Kidney (tissue), 14 donors: ENCODE results near the gene OR7D2. TPM values are rescaled to one million over a fixed set of nuclear protein-coding genes. Genes with fewer than 3 reads are reported as not detected.

Experiments
- DNase-seq, 5 donors: peaks; one replicate each; pipeline ENCODE4 v3.0.0-alpha.2; 2013 to 2020
- FAIRE-seq: peaks from 2 replicates; lab custom pipeline; 2012; peaks lifted over from hg19 to GRCh38; lab: Jason Lieb, UNC
- H3K27ac ChIP-seq, 2 donors: one replicate each; pipeline ENCODE4 v1.7.0; 2013; ENCODE audit warnings: low read depth in 2 of 2, low read length in 2 of 2, inconsistent platforms in 1 of 2
- H3K27me3 ChIP-seq: one replicate; pipeline ENCODE4 v1.7.1; 2013; ENCODE audit warnings: low read length, inconsistent platforms; ENCODE audit not compliant: control insufficient read depth, insufficient read depth
- H3K36me3 ChIP-seq, 3 donors: one replicate each; pipeline versions ENCODE4 v1.7.0 to v1.7.1; 2013; ENCODE audit warnings: low read length in 3 of 3, control low read depth in 1 of 3, inconsistent platforms in 1 of 3; ENCODE audit not compliant: insufficient read depth in 3 of 3, control insufficient read depth in 2 of 3
- H3K4me1 ChIP-seq, 3 donors: one replicate each; pipeline versions ENCODE4 v1.7.0 to v1.7.1; 2013; ENCODE audit warnings: low read length in 3 of 3, inconsistent platforms in 1 of 3, low read depth in 1 of 3; ENCODE audit not compliant: control insufficient read depth in 2 of 3, insufficient read depth in 2 of 3
- H3K4me3 ChIP-seq, 3 donors: one replicate each; pipeline versions ENCODE4 v1.7.0 to v1.8.1; 2013; ENCODE audit warnings: low read length in 3 of 3, control low read depth in 1 of 3, inconsistent platforms in 1 of 3
- H3K9ac ChIP-seq, 3 donors: one replicate each; pipeline versions ENCODE4 v1.7.0 to v1.7.1; 2013; ENCODE audit warnings: low read length in 3 of 3, control low read depth in 1 of 3, inconsistent platforms in 1 of 3
- H3K9me3 ChIP-seq, 3 donors: one replicate each; pipeline versions ENCODE4 v1.7.0 to v1.7.1; 2013; ENCODE audit warnings: low read length in 3 of 3, control low read depth in 1 of 3, inconsistent platforms in 1 of 3; ENCODE audit not compliant: control insufficient read depth in 2 of 3, insufficient read depth in 1 of 3
- CTCF ChIP-seq: IDR thresholded peaks from 3 replicates; pipeline ENCODE4 v1.5.1; 2012; ENCODE audit warnings: mild to moderate bottlenecking, moderate library complexity, borderline replicate concordance; ENCODE audit not compliant: insufficient read depth; ENCODE audit errors: extremely low read depth
- intact Hi-C: fragments of 100-400 bp; cut with DNase I; formaldehyde crosslinking; loops from one replicate; pipeline ENCODE4 v1.11.1; 2022
- polyA plus RNA-seq: library from polyadenylated mRNA; stranded (reverse); fragments of 350-450 nt; fragmentation: Illumina TruSeq; extraction: RNeasy Lipid Tissue Mini Kit (QIAGEN cat#74804); gene quantifications from one replicate; pipeline ENCODE4 v1.2.3, GENCODE V29; 2014; ENCODE audit warnings: low read depth, low replicate concordance; ENCODE audit not compliant: insufficient read depth
- total RNA-seq: library from RNA; stranded (reverse); fragmentation: NEBNext Ultra II Directional; extraction: Animal tissue kit (Norgen Biotek cat#: 25700); gene quantifications from one replicate; pipeline ENCODE4 v1.2.1, GENCODE V29; 2021
- donor health status: control.
- donor health status: control.
- donor health status: control.
- donor health status: control.
- donor health status: control.
- donor health status: DM: yes; HTN: yes; CAD: no.
- donor health status: Normal renal cell carcinoma (clear cell type).

The OR7D2 gene
- total and polyA plus RNA-seq, 2 donors from 2014 or later, result not detected

- Histone ChIP-seq H3K27me3 (no peaks in the 10 kb centered on the region), H3K4me3 (no peak overlapping the region), H3K27ac (no peak overlapping the region), H3K4me1 (no peaks in the 10 kb centered on the region), H3K36me3 (peaks cover 2 to 11% (median 7%) of the 10 kb centered on the region in 3 donors), H3K9me3 (peaks cover 0 to 6% (median 5%) of the 10 kb centered on the region in 3 donors), H3K9ac (no peak overlapping the region)
- no peak for TF ChIP-seq CTCF
- intact Hi-C loops, result no loop called here
- FAIRE-seq (no peak), DNase-seq (no peak)
Measured at GRCh38 chr19:9151367-9151766, 27.4 kb upstream of the OR7D2 start.

- TF ChIP-seq CTCF, result no peak
- intact Hi-C loops, result no loop called here
- Histone ChIP-seq H3K4me1 (no peaks in the 10 kb centered on the region), H3K27me3 (no peaks in the 10 kb centered on the region), H3K4me3 (no peak overlapping the region), H3K27ac (no peak overlapping the region), H3K9me3 (peaks cover 0 to 18% (median 6%) of the 10 kb centered on the region in 3 donors), H3K36me3 (peaks cover 22 to 46% (median 39%) of the 10 kb centered on the region in 3 donors), H3K9ac (no peak overlapping the region)
- no peak for FAIRE-seq
- DNase-seq, result no peak
Measured at GRCh38 chr19:9155591-9155990, 23.2 kb upstream of the OR7D2 start.

- peaks cover 0 to 19% (median 7%) of the 10 kb centered on the region in 3 donors for H3K9me3 ChIP-seq
- DNase-seq (no peak), FAIRE-seq (no peak)
- no peak for TF ChIP-seq CTCF
- intact Hi-C loops, result no loop called here
- peaks cover 25 to 53% (median 46%) of the 10 kb centered on the region in 3 donors for H3K36me3 ChIP-seq
- H3K4me1 ChIP-seq, result no peaks in the 10 kb centered on the region
- H3K27me3 ChIP-seq, result no peaks in the 10 kb centered on the region
- H3K4me3 ChIP-seq, result no peak overlapping the region
- H3K27ac ChIP-seq, result no peak overlapping the region
- no peak overlapping the region for H3K9ac ChIP-seq
Measured at GRCh38 chr19:9156304-9156703, 22.5 kb upstream of the OR7D2 start.

- intact Hi-C loops, result no loop called here
- no peak for TF ChIP-seq CTCF
- peaks cover 25 to 75% (median 55%) of the 10 kb centered on the region in 3 donors for H3K36me3 ChIP-seq
- H3K27me3 ChIP-seq, result no peaks in the 10 kb centered on the region
- H3K9me3 ChIP-seq, result peaks cover 0 to 18% (median 5%) of the 10 kb centered on the region in 3 donors
- no peak overlapping the region for H3K4me3 ChIP-seq
- H3K4me1 ChIP-seq, result no peaks in the 10 kb centered on the region
- FAIRE-seq (no peak), DNase-seq (no peak)
- no peak overlapping the region for H3K27ac ChIP-seq
- no peak overlapping the region for H3K9ac ChIP-seq
Measured at GRCh38 chr19:9159891-9160290, 18.9 kb upstream of the OR7D2 start.
